ENCODE measurements around the gene ZG16B.

DNA sequence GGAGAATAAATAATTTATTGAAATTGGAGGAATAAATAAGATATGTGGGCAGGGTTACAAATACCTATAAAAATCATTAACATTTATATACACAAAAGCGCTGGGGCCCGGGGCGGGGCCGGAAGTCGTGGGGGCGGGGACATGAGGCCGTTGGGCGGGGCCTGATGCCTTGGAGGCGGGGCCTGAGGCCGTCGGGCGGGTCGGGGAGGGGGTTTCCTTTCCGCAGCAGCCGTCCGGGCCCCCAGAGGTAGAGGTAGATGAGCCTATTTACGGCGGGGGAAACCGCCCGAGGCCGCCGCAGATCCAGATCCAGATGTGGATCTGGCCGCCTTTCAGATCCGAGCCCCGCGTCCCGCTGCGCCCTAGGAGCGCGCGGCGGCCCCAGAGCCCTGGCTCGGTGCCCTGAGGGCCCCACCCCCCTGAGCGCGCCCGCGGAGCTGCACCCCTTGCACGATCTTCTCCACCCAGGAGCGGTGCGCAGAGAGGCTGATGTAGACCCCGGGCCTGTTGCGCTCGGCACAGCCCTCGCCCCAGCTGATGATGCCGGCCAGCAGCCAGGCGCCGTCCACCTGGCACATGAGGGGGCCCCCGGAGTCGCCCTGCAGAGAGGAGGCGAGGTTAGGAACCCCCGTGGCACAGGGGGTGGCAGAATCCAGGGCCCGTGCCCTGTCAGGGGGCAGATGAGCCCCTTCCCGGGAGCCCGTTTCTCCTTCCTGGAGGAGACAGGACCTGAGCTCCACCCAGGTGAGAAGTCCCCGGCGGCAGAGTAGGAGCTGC, 22.8 kb downstream of the ZG16B start:
- TF ChIP-seq, protein P1, sequence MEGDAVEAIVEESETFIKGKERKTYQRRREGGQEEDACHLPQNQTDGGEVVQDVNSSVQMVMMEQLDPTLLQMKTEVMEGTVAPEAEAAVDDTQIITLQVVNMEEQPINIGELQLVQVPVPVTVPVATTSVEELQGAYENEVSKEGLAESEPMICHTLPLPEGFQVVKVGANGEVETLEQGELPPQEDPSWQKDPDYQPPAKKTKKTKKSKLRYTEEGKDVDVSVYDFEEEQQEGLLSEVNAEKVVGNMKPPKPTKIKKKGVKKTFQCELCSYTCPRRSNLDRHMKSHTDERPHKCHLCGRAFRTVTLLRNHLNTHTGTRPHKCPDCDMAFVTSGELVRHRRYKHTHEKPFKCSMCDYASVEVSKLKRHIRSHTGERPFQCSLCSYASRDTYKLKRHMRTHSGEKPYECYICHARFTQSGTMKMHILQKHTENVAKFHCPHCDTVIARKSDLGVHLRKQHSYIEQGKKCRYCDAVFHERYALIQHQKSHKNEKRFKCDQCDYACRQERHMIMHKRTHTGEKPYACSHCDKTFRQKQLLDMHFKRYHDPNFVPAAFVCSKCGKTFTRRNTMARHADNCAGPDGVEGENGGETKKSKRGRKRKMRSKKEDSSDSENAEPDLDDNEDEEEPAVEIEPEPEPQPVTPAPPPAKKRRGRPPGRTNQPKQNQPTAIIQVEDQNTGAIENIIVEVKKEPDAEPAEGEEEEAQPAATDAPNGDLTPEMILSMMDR (conservative IDR thresholded peaks at IDR 0.05; ENCODE audit: low read depth, low read length), result no peak
- no peak for TF ChIP-seq EZH2 (IDR thresholded peaks at IDR 0.05; ENCODE audit: borderline replicate concordance, low read depth, low read length, poor library complexity, severe bottlenecking)
